HG03045 (cell line): ENCODE results near the gene AANAT.
"Not testable (repeated sequence)": the region's sequence is repeated elsewhere in the genome, so short reads cannot be mapped to it uniquely, and the experiment has no call there.

Experiments
- ATAC-seq: cut with Tn5 transposase; IDR thresholded peaks from one replicate; pipeline ENCODE4 v1.9.1; 2021; ENCODE audit warnings: mild to moderate bottlenecking, moderate library complexity; ENCODE audit not compliant: unreplicated experiment

AANAT gene

GRCh38 chr17:76502341-76503211, 35.2 kb downstream of the AANAT start:
- ATAC-seq = no peak

- ATAC-seq = no peak
These were observed 36.7 kb downstream of the AANAT start for GRCh38 chr17:76504117-76504516.

- no peak for ATAC-seq
These were observed 39.3 kb downstream of the AANAT start for GRCh38 chr17:76506408-76507345.

GRCh38 chr17:76508472-76509063, 41.2 kb downstream of the AANAT start:
- ATAC-seq = not testable (repeated sequence)

- no peak for ATAC-seq
These were observed 43.4 kb downstream of the AANAT start for GRCh38 chr17:76510831-76511244.

GRCh38 chr17:76511668-76512365, 44.4 kb downstream of the AANAT start:
- ATAC-seq = no peak

GRCh38 chr17:76512366-76513305, 45.2 kb downstream of the AANAT start:
- ATAC-seq = no peak

GRCh38 chr17:76513306-76513692, 45.9 kb downstream of the AANAT start:
- ATAC-seq = no peak

- not testable (repeated sequence) for ATAC-seq
These were observed 47.0 kb downstream of the AANAT start for GRCh38 chr17:76514355-76514754.

- peak; percentile 44 for ATAC-seq
These were observed 48.0 kb downstream of the AANAT start for GRCh38 chr17:76515274-76515949.

GRCh38 chr17:76517638-76518038, 50.2 kb downstream of the AANAT start:
- ATAC-seq = no peak

GRCh38 chr17:76519048-76519966, 51.9 kb downstream of the AANAT start:
- no peak for ATAC-seq
